Activated naive CD8-positive, alpha-beta T cell treated with anti-CD3 and anti-CD28 coated beads, Interleukin-2, amount 50 U/mL, for 24 hours (primary cell): Measurements from ENCODE around the gene CAPN15.

ENCODE experiments used
- ATAC-seq: fragments of 150-1000 bp; cut with Tn5 transposase; one replicate; pipeline ENCODE4 v1.10.0; 2021
- DNase-seq: peaks from one replicate; pipeline ENCODE4 v3.0.0; 2021
- H3K27ac Mint-ChIP-seq: one replicate; pipeline ENCODE4 v1.8.0; 2021; ENCODE audit warnings: mild to moderate bottlenecking, mixed read lengths
- H3K27me3 Mint-ChIP-seq: one replicate; pipeline ENCODE4 v1.8.0; 2021; ENCODE audit warnings: mixed read lengths
- H3K36me3 Mint-ChIP-seq: one replicate; pipeline ENCODE4 v1.8.0; 2021; ENCODE audit warnings: low read depth, mixed read lengths
- H3K4me1 Mint-ChIP-seq: one replicate; pipeline ENCODE4 v1.8.0; 2021; ENCODE audit warnings: mixed read lengths
- H3K4me3 Mint-ChIP-seq: one replicate; pipeline ENCODE4 v1.8.0; 2021; ENCODE audit warnings: mild to moderate bottlenecking, moderate library complexity, mixed read lengths
- H3K9me3 Mint-ChIP-seq: one replicate; pipeline ENCODE4 v1.8.0; 2021; ENCODE audit warnings: mixed read lengths

The CAPN15 gene

GRCh38 chr16:598823-599739 lies 71.6 kb downstream of the CAPN15 start:
- Mint-ChIP-seq H3K4me3 (no peak overlapping the region), H3K9me3 (no peaks in the 10 kb centered on the region), H3K27ac (no peak overlapping the region), H3K4me1 (peaks cover 3% of the 10 kb centered on the region), H3K36me3 (peaks cover 7% of the 10 kb centered on the region), H3K27me3 (no peaks in the 10 kb centered on the region)
- ATAC-seq (no peak), DNase-seq (no peak)

- ATAC-seq (peak; percentile 36), DNase-seq (no peak)
- peaks cover 7% of the 10 kb centered on the region for H3K36me3 Mint-ChIP-seq
- no peaks in the 10 kb centered on the region for H3K9me3 Mint-ChIP-seq
- no peak overlapping the region for H3K4me3 Mint-ChIP-seq
- no peaks in the 10 kb centered on the region for H3K27me3 Mint-ChIP-seq
- no peak overlapping the region for H3K27ac Mint-ChIP-seq
- peaks cover 3% of the 10 kb centered on the region for H3K4me1 Mint-ChIP-seq
Measured at GRCh38 chr16:600781-601180, 73.3 kb downstream of the CAPN15 start.

GRCh38 chr16:603933-604332 lies 76.4 kb downstream of the CAPN15 start:
- H3K36me3 Mint-ChIP-seq, result peaks cover 3% of the 10 kb centered on the region
- no peak overlapping the region for H3K4me3 Mint-ChIP-seq

More at GRCh38 chr16:603933-604332, 76.4 kb downstream of the CAPN15 start:
- H3K27ac Mint-ChIP-seq, result no peak overlapping the region
- H3K9me3 Mint-ChIP-seq, result no peaks in the 10 kb centered on the region
- no peak for DNase-seq
- H3K4me1 Mint-ChIP-seq, result peaks cover 15% of the 10 kb centered on the region
- no peak for ATAC-seq
- H3K27me3 Mint-ChIP-seq, result no peaks in the 10 kb centered on the region
